SK-N-SH (cell line): ENCODE data around the gene PLA2G3.

Experiments used
- CTCF ChIP-seq: fragments of 200-600 bp; sonication (generic); IDR thresholded peaks from 2 replicates; pipeline ENCODE4 v1.6.1; 2017; ENCODE audit warnings: antibody characterized with exemption, mild to moderate bottlenecking, moderate library complexity
- EP300 ChIP-seq, 2 experiments: IDR thresholded peaks; 2 replicates each; pipeline versions ENCODE4 v1.4.0 to v1.6.1; 2012; ENCODE audit warnings: borderline replicate concordance in 1 of 2, low read depth in 1 of 2, low read length in 1 of 2
- JUND ChIP-seq: IDR thresholded peaks from 2 replicates; pipeline ENCODE4 v1.4.0; 2012
- NFIC ChIP-seq: IDR thresholded peaks from 2 replicates; pipeline ENCODE4 v1.4.0; 2012; ENCODE audit warnings: borderline replicate concordance
- PBX3 ChIP-seq: IDR thresholded peaks from 2 replicates; pipeline ENCODE4; 2012
- RFX5 ChIP-seq: IDR thresholded peaks from 2 replicates; pipeline ENCODE4 v1.6.1; 2012; ENCODE audit warnings: mild to moderate bottlenecking, improper control_type of control experiment, low read length
- SMC3 ChIP-seq: IDR thresholded peaks from 2 replicates; pipeline ENCODE4 v1.6.1; 2012; ENCODE audit warnings: low read depth, low read length, improper control_type of control experiment
- USF1 ChIP-seq: IDR thresholded peaks from 2 replicates; pipeline ENCODE4 v1.4.0; 2012; ENCODE audit warnings: low read depth, borderline replicate concordance
- USF2 ChIP-seq: fragments of 150-350 bp; IDR thresholded peaks from 2 replicates; pipeline ENCODE4 v1.6.1; 2017; ENCODE audit warnings: antibody characterized with exemption, low read length, low read depth, borderline replicate concordance

GRCh38 chr22:31135706-31136105 lies 4.6 kb downstream of the PLA2G3 start:
- TF ChIP-seq CTCF: no peak
- TF ChIP-seq EP300 (IDR thresholded peaks at IDR 0.05; ENCODE audit: borderline replicate concordance in 1 of 2, low read depth in 1 of 2, low read length in 1 of 2): no peak
- no peak for TF ChIP-seq SMC3
- no peak for TF ChIP-seq RFX5
- no peak for TF ChIP-seq NFIC
- no peak for TF ChIP-seq USF1
- TF ChIP-seq USF2: no peak
- TF ChIP-seq PBX3: no peak
- TF ChIP-seq JUND: no peak
